Loucy (cell line): Measurements from ENCODE around the gene GDI2.

ENCODE experiments used
- CTCF ChIP-seq: fragments of 200-600 bp; sonication (generic); conservative IDR thresholded peaks from 2 replicates; pipeline ENCODE4 v1.5.1; 2014; ENCODE audit warnings: mild to moderate bottlenecking, antibody characterized with exemption, low read length
- EZH2phosphoT487 ChIP-seq: fragments of 200-600 bp; IDR thresholded peaks from 2 replicates; pipeline ENCODE4 v1.6.1; 2018; ENCODE audit warnings: antibody characterized with exemption, mild to moderate bottlenecking, moderate library complexity, borderline replicate concordance

DNA sequence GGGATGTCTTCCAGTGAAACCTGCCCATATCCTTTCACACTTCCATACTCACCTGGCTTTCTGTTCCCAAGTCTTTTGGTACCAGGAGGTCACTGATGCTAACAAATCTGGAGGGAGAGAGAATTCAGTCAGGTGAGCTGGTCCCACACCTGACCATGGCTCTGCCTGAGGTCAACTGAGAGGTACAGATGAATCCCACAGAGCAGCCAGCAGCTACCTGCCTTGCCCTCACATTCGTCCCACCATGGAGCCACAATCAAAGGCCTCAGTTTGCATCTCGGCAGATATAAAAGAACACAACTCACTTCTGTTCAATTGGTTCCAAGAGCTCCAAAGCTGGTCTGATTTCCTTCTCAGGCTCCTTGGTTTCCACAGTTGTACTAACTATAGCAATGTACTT is 47.0 kb downstream of the GDI2 start:
- TF ChIP-seq CTCF (no peak), EZH2phosphoT487 (no peak)
